ENCODE data around the gene ADAM12. TPM values are rescaled to one million over a fixed set of nuclear protein-coding genes. Genes with fewer than 3 reads are reported as not detected.

ADAM12 gene, protein sequence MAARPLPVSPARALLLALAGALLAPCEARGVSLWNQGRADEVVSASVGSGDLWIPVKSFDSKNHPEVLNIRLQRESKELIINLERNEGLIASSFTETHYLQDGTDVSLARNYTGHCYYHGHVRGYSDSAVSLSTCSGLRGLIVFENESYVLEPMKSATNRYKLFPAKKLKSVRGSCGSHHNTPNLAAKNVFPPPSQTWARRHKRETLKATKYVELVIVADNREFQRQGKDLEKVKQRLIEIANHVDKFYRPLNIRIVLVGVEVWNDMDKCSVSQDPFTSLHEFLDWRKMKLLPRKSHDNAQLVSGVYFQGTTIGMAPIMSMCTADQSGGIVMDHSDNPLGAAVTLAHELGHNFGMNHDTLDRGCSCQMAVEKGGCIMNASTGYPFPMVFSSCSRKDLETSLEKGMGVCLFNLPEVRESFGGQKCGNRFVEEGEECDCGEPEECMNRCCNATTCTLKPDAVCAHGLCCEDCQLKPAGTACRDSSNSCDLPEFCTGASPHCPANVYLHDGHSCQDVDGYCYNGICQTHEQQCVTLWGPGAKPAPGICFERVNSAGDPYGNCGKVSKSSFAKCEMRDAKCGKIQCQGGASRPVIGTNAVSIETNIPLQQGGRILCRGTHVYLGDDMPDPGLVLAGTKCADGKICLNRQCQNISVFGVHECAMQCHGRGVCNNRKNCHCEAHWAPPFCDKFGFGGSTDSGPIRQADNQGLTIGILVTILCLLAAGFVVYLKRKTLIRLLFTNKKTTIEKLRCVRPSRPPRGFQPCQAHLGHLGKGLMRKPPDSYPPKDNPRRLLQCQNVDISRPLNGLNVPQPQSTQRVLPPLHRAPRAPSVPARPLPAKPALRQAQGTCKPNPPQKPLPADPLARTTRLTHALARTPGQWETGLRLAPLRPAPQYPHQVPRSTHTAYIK
- total RNA-seq (2022; extraction: Qiagen RNA extraction), result 3.2 to 5.7 TPM (median 4.3 TPM) in 5 replicates

DNA sequence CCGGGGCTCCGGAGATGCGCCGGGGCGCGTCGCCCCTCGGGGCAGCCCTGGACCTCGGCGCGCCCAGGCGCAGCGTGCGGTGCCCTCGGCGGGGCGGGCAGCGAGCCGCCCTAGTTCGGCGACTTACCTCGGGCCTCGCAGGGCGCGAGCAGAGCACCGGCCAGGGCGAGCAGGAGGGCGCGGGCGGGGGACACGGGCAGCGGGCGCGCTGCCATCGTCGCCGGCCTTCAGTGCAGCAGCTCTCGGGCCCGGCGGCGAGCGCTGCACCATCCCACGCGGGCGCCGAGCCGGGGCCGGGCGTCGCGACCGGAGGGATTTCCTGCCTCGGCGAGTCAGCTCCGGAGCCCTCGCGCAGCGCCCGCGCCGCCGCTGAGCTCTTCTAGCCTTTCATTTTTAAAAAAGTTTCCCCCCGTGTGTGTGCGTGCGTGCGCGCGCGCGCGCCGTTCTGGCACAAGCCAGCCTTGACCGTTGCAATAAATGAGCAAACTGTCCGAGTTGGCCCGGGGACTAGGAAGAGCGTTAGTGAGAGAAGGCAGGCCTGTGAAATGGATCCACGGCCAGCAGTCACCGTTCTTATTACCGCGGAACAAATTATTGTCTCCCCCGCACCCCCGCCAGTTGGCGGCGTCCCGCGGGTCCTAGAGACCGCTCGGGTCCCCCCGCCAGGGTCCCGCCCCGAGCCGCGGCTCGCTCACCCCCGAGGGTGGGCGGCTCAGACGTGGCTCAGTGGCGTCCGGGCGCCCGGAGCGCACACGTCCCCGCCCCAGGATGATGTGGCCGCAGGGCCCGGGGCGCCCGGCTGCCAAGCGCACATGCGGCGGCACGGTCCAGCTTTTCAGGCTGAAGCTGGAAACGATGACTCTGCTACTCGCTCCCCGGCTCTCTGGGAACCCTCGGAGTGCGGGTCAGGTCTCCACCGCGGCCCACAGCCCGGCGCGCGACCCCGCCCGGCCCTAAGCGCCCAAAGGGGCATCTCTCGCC is at the start of gene ADAM12:
Gene ADAM12 (minus strand): TSS at position 547 of the 981 bp plus-strand sequence. CDS start 332 bp downstream, at position 215.

